Fibroblast of pulmonary artery (primary cell): ENCODE measurements around the gene COLQ.
A peak's percentile ranks its signal among the peaks of the same experiment; 100 is the strongest.

Source experiments
- DNase-seq: peaks from one replicate; pipeline ENCODE4 v3.0.0-alpha.2; 2010; ENCODE audit warnings: low read depth
- H3K4me3 ChIP-seq: replicated peaks from 2 replicates; pipeline ENCODE4 v1.5.1; 2011; ENCODE audit warnings: low read depth, mild to moderate bottlenecking, control low read depth, low read length, moderate library complexity
- TF ChIP-seq, protein P1 (sequence below): IDR thresholded peaks from 2 replicates; pipeline ENCODE4 v1.5.1; 2011; ENCODE audit warnings: mild to moderate bottlenecking, control low read depth, low read length, inconsistent platforms; ENCODE audit errors: missing control alignments

COLQ gene

DNA sequence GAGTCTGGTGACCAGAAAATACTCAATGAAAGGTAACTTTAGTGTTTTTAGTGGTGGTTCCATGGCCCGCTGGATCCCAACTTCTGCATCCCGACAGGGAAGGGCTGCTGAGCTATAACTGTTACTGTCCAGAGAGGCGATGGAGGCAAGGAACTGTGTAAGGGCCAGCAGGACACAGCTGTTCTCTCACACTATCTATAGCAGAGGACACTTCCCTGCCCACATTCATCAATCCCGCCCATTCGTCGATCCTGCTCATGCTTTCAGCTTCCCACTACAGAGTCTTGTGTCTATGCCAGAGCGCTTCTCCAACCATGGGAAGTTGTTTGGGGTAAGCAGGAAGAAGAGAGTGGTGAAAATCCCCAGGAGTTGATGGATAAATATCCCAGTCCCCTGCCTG, 8.4 kb downstream of the COLQ start:
- H3K4me3 ChIP-seq, result no peak overlapping the region
- TF ChIP-seq, protein P1, sequence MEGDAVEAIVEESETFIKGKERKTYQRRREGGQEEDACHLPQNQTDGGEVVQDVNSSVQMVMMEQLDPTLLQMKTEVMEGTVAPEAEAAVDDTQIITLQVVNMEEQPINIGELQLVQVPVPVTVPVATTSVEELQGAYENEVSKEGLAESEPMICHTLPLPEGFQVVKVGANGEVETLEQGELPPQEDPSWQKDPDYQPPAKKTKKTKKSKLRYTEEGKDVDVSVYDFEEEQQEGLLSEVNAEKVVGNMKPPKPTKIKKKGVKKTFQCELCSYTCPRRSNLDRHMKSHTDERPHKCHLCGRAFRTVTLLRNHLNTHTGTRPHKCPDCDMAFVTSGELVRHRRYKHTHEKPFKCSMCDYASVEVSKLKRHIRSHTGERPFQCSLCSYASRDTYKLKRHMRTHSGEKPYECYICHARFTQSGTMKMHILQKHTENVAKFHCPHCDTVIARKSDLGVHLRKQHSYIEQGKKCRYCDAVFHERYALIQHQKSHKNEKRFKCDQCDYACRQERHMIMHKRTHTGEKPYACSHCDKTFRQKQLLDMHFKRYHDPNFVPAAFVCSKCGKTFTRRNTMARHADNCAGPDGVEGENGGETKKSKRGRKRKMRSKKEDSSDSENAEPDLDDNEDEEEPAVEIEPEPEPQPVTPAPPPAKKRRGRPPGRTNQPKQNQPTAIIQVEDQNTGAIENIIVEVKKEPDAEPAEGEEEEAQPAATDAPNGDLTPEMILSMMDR, result no peak
- DNase-seq, result no peak

DNA sequence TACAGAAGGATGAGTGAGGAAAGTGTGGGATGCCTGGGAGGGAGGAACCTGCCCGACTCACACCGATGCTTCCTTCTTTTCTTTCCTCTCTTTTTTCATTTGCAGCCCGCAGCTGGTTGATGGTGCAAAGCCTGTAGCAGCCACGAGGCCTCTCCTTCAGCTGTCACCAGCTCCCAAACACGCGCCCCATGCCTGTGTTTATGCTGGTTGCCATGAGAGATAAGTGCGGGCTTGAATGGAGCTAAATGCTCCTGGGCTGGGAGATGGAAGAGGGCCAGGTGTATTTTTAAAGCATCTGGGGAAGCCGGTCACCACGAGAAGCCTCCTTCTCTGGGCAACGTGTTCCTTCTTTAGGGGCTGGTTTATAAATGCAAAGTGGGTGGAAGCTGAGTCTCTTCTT, 9.3 kb downstream of the COLQ start:
- H3K4me3 ChIP-seq, result no peak overlapping the region
- DNase-seq, result peak; percentile 47
- TF ChIP-seq, protein P1, result no peak

DNA sequence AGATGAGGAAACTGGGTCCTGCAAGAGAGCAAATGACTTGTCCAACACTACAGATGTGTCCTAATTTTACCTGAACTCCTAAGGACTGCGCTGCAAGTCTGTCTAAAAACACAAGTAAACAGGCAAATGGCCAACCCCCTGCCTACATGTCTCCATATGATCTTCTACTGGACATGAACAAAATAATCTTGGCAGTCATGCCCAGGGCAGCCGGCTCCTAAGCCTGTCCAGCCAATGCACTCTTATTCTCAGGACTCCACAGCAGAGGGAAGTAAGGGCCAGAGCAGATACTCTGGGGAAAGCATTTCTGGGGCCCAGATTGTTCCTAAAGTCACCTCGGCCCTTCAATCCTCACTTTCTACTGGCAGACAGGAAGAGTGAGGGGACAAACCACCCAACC, 10.3 kb downstream of the COLQ start:
- no peak for DNase-seq
- TF ChIP-seq, protein P1, result no peak
- H3K4me3 ChIP-seq, result no peak overlapping the region

DNA sequence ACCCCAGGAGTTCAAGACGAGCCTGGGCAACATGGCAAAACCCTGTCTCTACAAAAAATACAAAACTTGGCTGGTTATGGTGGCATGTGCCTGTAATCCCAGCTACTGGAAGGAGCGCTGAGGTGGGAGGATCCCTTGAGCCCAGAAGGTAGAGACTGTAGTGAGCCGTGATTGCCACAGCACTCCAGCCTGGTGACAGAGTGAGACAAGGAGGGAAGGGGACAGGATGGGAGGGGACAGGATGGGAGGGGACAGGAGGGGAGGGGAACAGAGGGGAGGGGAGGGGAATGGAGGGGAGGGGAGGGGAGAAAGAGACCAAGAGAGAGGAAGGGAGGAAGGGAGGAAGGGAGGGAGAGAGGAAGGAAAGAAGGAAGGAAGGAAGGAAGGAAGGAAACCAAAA, 11.0 kb downstream of the COLQ start:
- TF ChIP-seq, protein P1, result no peak
- DNase-seq, result no peak
- H3K4me3 ChIP-seq, result no peak overlapping the region

DNA sequence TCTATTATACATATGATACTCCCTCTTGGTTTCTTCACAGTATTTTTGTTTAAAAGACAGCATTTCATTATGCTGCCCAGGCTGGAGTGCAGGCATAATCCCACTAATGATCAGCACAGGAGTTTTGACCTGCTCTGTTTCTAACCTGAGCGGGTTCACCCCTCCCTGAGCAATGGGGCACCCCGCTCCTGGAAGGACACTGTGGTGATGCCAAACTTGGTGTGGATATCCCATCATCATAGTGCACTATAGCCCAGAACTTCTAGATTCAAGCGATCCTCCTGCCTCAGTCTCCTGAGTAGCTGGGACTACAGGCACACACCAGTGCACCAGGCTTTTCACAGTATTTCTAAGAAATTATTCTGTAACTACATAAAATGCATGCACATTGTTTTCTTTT, 14.9 kb downstream of the COLQ start:
- H3K4me3 ChIP-seq, result no peak overlapping the region
- TF ChIP-seq, protein P1, result no peak
- DNase-seq, result no peak

DNA sequence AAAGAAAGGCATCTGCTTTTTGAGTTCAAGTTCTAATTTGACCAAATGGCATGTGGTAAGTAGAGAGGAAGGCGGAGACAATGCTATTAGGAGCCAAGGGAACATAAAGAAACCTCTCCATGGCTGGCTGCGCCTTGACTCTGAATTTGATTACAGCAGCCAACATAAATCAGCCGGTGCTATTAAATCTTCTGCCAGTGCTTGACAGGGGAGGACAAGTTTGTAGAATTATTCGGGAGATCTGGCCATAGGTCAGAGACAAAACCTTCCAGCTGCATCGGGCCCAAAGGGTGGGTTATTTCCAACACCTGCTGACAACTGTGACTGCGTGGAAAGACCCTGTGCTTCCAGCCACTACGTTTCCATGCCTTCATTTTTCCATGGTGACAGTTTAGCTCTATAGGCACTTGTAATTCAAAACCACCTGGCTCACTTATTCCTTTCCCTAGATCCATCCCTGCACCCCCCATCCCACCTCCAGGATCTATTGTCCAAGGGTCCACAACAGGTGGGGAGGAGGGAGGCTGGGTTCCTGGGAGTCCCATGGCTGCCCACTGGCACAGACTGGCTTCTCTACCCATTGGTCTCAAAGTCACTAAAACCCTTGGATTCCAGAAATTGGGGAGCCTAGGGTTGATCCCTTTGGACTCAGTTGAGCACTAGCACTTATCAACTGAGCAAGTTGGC, 15.9 kb downstream of the COLQ start:
- DNase-seq, result no peak
- H3K4me3 ChIP-seq, result no peak overlapping the region
- TF ChIP-seq, protein P1, result no peak

DNA sequence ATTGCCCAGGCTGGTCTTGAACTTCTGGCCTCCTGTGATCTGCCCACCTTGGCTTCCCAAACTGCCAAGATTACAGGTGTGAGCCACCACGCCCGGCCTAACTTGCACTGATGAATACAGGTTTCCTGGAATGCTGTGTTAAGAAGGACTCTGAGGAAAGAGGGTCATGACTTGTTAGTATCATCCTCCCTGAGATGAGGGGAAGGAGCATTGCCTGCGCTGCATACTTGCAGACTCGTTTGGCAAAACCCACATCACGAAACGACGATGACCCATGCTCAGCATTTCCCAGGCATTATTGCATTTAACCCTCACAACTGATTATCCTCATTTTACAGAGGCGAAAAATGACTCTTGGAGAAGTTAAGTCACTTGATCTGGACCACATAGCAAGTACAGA, 18.9 kb downstream of the COLQ start:
- no peak for DNase-seq
- H3K4me3 ChIP-seq, result no peak overlapping the region
- TF ChIP-seq, protein P1, result no peak
